GM19351 (cell line): ENCODE data around the gene CDR2.

Experiments used
- ATAC-seq: cut with Tn5 transposase; IDR thresholded peaks from one replicate; pipeline ENCODE4 v1.9.1; 2021; ENCODE audit warnings: mild to moderate bottlenecking, moderate library complexity; ENCODE audit not compliant: unreplicated experiment

CDR2 gene

DNA sequence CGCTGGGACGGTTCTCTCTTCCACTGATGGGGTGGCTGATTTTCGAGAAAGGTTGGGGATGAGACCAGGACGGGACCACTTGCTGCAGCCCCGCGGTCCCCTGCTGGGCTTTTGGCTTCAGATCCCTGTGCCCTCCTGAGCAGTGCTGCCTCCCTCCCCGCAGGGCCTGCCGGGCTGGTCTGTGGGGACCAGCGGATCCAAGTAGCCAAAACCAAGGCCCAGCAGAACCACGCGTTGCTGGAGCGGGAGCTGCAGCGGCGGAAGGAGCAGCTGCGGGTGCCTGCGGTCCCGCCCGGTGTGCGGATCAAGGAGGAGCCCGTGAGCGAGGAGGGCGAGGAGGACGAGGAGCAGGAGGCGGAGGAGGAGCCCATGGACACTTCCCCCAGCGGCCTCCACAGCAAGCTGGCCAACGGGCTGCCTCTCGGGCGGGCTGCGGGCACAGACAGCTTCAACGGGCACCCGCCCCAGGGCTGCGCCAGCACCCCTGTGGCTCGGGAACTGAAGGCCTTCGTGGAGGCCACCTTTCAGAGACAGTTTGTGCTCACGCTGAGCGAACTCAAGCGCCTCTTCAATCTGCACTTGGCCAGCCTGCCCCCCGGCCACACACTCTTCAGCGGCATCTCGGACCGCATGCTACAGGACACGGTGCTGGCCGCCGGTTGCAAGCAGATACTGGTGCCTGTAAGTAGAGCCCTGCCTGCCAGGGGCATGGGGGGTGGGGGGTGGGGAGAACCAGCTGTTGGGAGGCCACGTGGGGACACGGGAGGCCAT, 48.6 kb downstream of the CDR2 start:
- ATAC-seq: no peak

DNA sequence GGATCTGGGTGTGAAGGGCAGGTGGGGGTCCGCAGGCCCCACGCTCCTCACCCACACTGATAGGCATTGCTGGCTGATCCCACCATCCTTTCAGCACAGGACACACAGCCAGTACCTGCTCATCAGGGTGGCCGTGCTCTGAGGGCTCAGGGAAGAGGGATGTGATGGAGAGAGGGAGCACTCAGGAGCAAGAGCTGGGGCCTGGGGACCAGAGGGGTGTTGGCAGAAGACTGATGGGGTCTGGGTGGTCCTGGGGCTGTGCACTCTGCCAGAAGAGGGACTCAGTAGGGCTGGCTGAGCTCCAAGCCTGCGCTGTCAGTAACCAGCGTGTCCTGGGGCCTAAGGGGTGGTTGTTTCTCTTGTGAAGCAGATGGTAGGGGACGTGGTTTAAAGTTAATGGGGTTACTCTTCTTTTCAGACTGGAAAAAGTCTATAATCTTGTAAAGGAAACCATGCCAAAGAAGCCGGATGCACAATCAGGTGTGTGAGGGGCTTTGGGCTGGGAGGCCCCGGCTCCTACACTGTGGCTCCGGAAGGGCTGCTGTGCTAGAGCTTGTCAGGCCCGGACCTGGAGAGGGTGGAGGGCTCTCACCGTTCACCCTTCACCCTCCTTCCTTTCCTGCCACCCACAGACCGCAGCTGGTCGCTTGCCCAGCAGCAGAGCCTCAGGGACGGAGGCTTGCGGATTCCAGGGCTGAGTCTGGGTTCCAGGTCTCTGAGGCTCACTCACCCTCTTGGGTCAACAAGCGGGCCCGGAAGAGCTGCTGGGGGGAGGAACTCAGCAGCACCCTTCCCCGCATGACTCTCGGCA, 49.4 kb downstream of the CDR2 start:
- ATAC-seq: no peak

- ATAC-seq: no peak
Observed at GRCh38 chr16:22323959-22324786, 50.2 kb downstream of the CDR2 start.

GRCh38 chr16:22323173-22323958, 51.1 kb downstream of the CDR2 start:
- ATAC-seq: no peak

GRCh38 chr16:22322741-22323140, 51.7 kb downstream of the CDR2 start:
- ATAC-seq: no peak

GRCh38 chr16:22322021-22322471, 52.4 kb downstream of the CDR2 start:
- no peak for ATAC-seq

GRCh38 chr16:22321340-22322001, 52.9 kb downstream of the CDR2 start:
- no peak for ATAC-seq

- ATAC-seq: no peak
Observed at GRCh38 chr16:22320572-22321339, 53.7 kb downstream of the CDR2 start.

DNA sequence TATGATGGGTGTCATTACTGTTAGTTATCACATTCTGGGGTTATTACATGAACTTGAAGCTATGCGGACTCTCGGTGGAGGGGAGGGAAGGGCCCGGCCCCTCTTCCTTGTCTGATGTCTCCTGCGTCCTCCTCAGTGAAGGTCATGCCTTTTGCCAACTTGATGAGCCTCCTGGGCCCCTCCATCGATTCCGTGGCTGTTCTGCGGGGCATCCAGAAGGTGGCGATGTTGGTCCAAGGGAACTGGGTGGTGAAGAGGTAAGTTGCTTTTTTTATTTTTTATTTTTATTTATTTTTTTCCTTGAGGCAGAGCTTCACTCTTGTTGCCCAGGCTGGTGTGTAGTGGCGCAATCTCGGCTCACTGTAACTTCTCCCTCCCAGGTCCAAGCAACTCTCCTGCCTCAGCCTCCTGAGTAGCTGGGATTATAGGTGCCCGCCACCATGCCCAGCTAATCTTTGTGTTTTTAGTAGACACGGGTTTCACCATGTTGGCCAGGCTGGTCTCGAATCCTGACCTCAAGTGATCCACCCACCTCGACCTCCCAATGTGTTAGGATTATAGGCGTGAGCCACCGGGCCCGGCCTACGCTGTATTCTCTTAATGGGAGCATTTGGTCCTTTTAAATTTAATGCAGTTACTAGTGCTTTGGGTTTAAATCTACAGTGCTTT, 55.6 kb downstream of the CDR2 start:
- no peak for ATAC-seq

- ATAC-seq: no peak
Observed at GRCh38 chr16:22317625-22318024, 56.8 kb downstream of the CDR2 start.

- ATAC-seq: no peak
Observed at GRCh38 chr16:22317001-22317530, 57.4 kb downstream of the CDR2 start.

GRCh38 chr16:22316411-22316811, 58.0 kb downstream of the CDR2 start:
- no peak for ATAC-seq

- ATAC-seq: no peak
Observed at GRCh38 chr16:22315979-22316378, 58.4 kb downstream of the CDR2 start.

DNA sequence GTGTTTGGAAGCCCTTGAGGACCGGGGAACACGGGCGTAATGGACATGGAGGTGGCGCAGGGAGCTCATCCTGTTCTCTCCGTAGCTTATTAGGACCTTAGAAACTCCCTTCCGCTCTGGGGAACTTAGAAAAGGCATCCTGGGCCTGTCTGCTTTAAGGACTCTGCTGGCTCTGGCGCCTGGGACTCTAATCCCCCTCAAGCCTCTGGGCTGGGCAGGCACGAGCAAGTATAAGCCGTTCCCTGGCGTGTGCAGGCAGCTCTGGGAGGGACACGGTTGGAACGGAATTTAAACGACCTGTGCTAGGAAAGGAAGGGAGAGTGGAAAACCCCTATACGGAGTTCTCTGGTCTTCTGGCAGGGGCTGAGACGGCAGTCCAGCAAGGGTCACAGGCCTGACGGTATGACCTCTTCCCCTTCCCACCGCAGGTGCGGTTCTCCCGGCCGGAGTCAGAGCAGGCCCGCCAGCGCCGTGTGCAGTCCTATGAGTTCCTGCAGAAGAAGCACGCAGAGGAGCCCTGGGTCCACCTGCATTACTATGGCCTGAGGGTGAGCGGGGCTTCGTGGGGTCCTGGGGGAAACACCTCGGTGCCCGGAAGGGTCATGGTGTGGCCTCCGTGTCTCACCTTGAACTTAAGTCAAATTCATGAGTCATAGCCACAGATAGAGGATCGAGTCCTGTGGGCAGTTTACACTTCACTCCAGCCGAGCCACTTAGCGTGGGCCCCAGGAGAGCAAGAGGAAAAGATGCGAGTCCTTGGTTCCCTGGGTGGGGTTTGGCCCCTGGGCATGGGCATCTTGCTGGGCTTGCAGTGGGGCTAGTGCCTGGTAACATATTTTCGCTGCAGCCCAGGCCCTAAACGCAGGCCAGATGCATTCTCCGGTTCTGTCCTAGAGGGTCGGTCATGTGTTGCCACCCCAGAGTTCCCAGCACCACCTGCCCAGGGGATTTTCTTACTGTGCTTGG, 59.5 kb downstream of the CDR2 start:
- no peak for ATAC-seq

- no peak for ATAC-seq
Observed at GRCh38 chr16:22313876-22314470, 60.4 kb downstream of the CDR2 start.

DNA sequence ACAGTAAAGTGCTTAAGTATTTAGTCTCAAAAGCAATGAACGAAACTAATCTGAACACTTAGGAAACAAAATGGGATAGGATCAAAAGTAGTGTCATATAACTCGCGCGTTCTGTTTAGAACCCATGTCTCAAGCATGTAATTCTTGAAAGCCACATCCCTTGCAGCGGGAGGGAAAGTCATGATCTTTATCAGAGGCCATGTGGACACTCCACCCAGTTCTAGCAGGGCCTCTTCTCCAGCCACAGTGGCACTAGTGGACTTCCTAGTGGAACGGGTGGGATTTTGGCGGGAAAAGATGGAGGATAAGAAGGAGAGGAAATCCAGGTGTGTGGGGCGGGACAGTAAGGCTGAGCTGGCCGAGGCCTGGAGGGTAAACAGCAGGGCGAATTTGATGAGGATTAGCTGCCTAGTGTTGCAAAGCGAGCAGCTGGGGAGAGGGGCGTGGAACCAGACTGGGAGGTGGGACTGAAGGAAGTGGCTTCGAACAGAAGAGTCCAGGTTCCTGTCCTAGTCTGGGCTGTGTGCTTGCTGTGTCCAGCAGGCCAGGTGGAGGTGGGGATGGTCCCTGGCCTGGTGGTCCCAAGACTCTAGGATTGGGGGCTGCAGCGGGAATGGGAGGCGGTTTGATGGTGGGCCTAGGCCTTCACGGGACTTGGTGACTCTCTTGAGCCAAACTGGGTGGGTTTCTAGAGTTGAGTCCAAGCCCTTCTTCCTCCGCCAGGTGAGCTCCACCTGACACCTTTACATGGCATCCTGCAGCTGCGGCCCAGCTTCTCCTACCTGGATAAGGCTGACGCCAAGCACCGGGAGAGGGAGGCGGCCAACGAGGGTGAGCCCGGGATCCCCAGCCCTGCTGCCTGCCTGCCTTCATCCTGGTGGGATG, 61.3 kb downstream of the CDR2 start:
- no peak for ATAC-seq
